Measurements from ENCODE around the gene LIPC. TPM values are rescaled to one million over a fixed set of nuclear protein-coding genes. Genes with fewer than 3 reads are reported as not detected.

LIPC gene
- total and polyA plus RNA-seq, 2 donors: 0.41 to 1.2 TPM

DNA sequence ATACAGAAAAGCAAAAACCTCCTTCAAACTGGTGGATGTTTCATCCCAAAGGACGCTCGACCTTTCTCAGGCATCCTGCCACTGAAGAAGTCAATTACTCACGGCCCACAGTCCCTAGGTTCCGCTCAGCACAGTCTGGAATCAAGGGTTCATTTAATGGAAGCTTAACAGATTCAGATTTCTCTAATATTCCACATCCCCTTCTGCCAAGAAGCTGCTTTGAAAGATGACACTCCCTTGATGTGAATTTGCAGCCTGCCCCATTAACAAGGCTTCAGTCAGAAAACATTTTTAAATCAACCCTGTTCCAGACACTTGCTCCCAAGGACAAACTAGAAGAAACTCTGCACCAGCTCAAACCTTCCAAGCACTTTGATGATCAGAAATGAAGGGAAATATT is 81.2 kb downstream of the LIPC start:
- Histone ChIP-seq H3K36me3 (ENCODE audit: insufficient read depth) (no peaks in the 10 kb centered on the region), H3K4me3 (ENCODE audit: low read depth, low read length) (no peak overlapping the region), H3K27ac (ENCODE audit: low read depth) (no peak overlapping the region), H3K4me1 (ENCODE audit: insufficient read depth) (no peaks in the 10 kb centered on the region)
- WGBS: 85% methylated on average over 4 of the region's 4 CpGs
- DNase-seq (ENCODE audit: extremely low spot score): no peak

DNA sequence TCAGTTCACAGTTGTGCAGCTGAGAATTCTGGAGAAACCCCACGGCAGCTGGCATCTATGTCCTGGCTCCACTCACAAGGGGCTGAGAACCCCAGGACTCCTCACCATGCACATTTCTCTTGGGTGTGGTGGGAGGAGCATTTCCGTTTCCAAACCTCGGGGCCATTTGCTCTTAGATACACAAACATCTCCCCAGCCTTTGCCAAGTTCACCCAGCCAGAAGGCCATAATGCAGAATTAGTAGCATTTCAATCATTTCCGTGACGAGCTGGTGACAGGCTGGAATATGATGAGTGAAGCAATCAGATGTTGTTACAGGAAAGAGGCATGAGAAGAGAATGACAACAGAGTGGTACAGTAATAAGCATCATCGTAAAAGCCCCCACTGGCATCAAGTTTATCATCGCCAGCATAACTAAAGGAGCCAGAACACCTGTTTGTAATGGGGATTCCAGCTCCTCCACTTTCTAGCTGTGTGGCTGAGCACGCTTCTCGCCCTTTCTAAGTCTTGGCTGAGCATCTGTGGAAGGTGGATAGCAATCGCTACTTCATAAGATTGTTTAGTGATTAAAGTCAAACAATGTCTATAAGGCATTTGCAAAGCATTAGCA is 82.0 kb downstream of the LIPC start:
- WGBS: 82% methylated on average over 10 of the region's 10 CpGs
- Histone ChIP-seq H3K4me1 (ENCODE audit: insufficient read depth) (no peaks in the 10 kb centered on the region), H3K4me3 (ENCODE audit: low read depth, low read length) (no peak overlapping the region), H3K36me3 (ENCODE audit: insufficient read depth) (no peaks in the 10 kb centered on the region), H3K27ac (ENCODE audit: low read depth) (no peak overlapping the region)
- no peak for DNase-seq (ENCODE audit: extremely low spot score)

DNA sequence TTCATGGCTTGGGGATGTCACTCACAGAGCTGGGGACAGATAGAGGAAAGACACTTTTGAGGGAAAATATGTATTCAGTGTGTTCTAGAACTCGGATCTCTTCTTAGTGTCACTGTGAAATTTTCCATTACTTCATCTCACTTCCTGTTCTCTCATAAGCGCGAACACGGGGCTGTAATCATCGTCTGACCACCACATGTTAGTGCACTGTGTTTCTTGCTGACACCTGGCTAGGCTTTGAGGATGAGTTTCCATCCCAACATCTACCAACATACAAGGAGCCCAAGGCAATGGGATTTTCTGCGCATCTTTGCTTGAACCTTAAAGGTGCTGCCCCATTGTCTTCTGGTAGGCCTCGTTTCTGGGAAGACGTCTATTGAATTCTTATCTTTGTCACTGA is 84.0 kb downstream of the LIPC start:
- DNase-seq (ENCODE audit: extremely low spot score): no peak
- Histone ChIP-seq H3K4me1 (ENCODE audit: insufficient read depth) (no peaks in the 10 kb centered on the region), H3K36me3 (ENCODE audit: insufficient read depth) (no peaks in the 10 kb centered on the region), H3K4me3 (ENCODE audit: low read depth, low read length) (no peak overlapping the region), H3K27ac (ENCODE audit: low read depth) (no peak overlapping the region)
- WGBS: 82% methylated on average over 8 of the region's 8 CpGs

DNA sequence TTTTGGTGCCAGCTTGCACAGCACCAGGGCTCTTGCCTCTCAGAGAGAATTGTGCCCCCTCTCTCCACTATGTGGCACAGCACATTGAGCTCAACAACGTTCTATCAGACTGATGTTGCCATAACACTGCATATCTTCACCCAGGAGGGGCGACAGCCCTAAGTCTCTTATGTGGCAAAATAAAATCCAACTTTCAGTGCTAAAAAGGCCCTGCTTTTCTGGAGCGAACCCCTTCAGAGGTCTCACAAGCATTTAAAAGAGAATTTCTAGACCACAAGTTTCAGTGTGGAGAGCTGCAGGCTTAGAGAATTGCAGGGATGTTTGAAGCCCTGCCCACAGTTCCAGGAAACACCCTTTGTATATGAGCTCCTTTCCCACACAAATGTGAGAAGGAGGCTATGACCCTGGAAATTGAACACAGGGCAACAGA is 85.5 kb downstream of the LIPC start:
- Histone ChIP-seq H3K36me3 (ENCODE audit: insufficient read depth) (no peaks in the 10 kb centered on the region), H3K4me1 (ENCODE audit: insufficient read depth) (no peaks in the 10 kb centered on the region), H3K4me3 (ENCODE audit: low read depth, low read length) (no peak overlapping the region), H3K27ac (ENCODE audit: low read depth) (no peak overlapping the region)
- DNase-seq (ENCODE audit: extremely low spot score): no peak
- 84% methylated on average over 3 of the region's 3 CpGs for WGBS

DNA sequence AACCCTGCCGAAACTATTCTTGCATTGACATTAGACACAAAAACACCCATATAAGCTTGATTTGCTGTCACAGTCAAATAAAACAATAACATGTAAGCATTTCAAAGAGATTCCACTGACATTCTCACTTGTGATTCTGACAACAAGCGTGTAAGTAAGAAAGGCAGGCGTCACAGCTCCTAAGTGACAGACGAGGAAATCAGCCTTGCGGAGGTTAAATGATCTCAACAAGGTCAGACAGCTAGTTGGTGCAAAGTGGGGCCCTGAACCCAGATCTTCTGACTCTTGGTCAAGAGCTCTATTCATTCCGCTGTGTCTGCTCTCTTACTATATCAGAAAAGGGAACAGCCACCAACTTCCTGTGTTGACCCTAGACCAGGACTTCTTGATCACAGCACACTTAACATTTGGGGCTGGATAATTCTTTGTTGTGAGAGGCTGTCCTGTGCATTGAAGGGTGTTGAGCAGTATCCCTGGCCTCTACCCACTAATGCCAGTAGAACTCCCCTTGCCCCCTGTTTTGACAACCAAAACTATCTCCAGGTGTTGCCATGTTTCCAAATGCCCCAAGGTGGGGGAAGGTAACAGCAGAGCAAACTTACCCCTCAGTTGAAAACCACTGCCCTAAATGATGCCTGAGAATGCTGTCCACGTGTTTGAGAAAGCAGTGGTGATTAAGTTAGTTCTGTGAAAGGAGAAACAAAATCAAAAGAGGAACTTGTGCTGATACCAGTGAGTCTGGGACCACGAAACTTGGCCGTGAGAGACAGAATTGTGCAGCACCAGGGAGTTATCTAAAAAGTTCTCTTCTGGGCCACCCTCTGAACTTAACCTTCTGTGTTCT is 86.1 kb downstream of the LIPC start:
- Histone ChIP-seq H3K27ac (ENCODE audit: low read depth) (no peak overlapping the region), H3K4me3 (ENCODE audit: low read depth, low read length) (no peak overlapping the region), H3K4me1 (ENCODE audit: insufficient read depth) (no peaks in the 10 kb centered on the region), H3K36me3 (ENCODE audit: insufficient read depth) (no peaks in the 10 kb centered on the region)
- WGBS: 90% methylated on average over 9 of the region's 9 CpGs
- DNase-seq (ENCODE audit: extremely low spot score): no peak

DNA sequence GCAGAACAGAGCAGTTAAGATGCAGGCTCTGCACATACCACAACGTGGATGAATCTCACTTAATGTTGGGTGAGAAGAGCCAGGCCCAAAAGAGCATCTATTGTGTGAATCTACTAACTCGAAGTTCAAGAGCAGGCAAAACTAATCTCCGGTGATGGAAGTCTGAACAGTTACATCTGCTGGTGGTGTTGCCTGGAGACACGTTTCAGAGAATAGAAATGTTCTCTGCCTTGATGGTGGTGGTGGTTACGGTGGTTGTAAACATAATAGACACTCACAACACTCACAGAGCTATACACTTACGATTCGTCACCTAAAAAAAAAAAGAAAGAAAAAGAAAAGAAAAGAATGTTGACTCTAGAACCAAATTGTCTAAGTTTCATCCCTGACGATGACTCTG is 86.8 kb downstream of the LIPC start:
- no peaks in the 10 kb centered on the region for H3K4me1 ChIP-seq (ENCODE audit: insufficient read depth)
- H3K4me3 ChIP-seq (ENCODE audit: low read depth, low read length): no peak overlapping the region
- WGBS: 63% methylated on average over 8 of the region's 8 CpGs
- no peak for DNase-seq (ENCODE audit: extremely low spot score)
- H3K36me3 ChIP-seq (ENCODE audit: insufficient read depth): no peaks in the 10 kb centered on the region
- no peak overlapping the region for H3K27ac ChIP-seq (ENCODE audit: low read depth)

DNA sequence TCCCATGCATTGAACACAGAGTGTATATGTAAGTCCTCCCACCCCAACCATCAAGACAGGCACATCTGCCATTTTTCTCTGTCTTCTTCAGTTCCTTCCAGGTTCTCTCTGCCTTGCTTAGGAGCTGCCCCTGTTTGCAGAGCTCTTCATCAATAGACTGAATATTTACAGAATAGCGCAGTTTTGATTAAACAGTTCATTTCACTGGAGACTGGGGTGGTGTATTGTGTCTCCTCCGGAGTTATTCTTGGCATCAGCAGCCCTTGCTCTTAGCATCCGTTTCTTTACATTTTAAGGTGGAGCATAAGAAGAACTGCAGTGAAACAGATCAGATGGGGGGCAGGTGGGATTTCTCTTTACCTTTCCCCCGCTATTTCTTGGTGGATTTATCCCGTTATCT is 87.7 kb downstream of the LIPC start:
- DNase-seq (ENCODE audit: extremely low spot score): no peak

DNA sequence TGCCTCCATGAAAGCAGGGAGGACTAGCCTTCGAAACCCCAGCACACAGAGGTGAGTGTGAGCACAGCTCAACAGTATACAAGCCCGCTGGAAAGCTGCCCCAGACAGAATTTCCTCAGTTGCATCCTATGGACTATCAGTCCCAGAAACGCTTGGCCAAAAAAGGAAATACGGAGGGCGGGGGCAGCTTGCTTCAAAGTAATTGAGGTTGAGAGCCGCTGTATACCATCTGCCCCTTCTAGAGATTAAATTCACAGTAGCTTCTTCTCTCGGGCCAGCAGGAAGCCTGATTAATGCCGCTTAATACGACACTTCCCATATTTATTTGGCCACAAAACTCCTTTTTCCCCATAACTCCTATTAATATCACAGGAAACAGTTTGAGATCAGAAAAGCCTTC is 88.7 kb downstream of the LIPC start:
- no peak overlapping the region for H3K4me3 ChIP-seq (ENCODE audit: low read depth, low read length)
- H3K36me3 ChIP-seq (ENCODE audit: insufficient read depth): no peaks in the 10 kb centered on the region
- no peak overlapping the region for H3K27ac ChIP-seq (ENCODE audit: low read depth)
- DNase-seq (ENCODE audit: extremely low spot score): no peak
- no peaks in the 10 kb centered on the region for H3K4me1 ChIP-seq (ENCODE audit: insufficient read depth)
- WGBS: 65% methylated on average over 9 of the region's 9 CpGs

More for the DNA sequence above, 87.7 kb downstream of the LIPC start:
- Histone ChIP-seq H3K36me3 (ENCODE audit: insufficient read depth) (no peaks in the 10 kb centered on the region), H3K27ac (ENCODE audit: low read depth) (no peak overlapping the region), H3K4me1 (ENCODE audit: insufficient read depth) (no peaks in the 10 kb centered on the region), H3K4me3 (ENCODE audit: low read depth, low read length) (no peak overlapping the region)
- 50% methylated on average over 5 of the region's 5 CpGs for WGBS

DNA sequence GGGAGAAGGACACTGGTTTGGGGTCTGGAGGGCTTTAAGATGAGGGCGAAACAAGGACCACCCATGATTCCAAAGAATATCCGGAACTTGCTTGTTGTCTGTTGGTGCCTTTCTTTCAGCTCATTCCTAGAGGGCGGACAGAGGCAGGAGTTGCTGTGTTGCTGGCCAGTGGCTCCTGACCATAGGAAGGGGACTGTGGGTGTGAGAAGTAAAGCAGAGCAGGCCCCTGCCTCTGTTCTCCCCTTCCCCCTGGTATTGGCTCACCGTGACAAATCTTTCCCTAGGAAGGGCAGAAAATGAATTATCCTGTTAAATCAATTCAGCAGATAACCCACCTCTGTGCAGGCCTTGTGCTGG is 89.1 kb downstream of the LIPC start:
- Histone ChIP-seq H3K4me1 (ENCODE audit: insufficient read depth) (no peaks in the 10 kb centered on the region), H3K36me3 (ENCODE audit: insufficient read depth) (no peaks in the 10 kb centered on the region), H3K27ac (ENCODE audit: low read depth) (no peak overlapping the region), H3K4me3 (ENCODE audit: low read depth, low read length) (no peak overlapping the region)
- DNase-seq (ENCODE audit: extremely low spot score): no peak
- WGBS: 75% methylated on average over 4 of the region's 4 CpGs

DNA sequence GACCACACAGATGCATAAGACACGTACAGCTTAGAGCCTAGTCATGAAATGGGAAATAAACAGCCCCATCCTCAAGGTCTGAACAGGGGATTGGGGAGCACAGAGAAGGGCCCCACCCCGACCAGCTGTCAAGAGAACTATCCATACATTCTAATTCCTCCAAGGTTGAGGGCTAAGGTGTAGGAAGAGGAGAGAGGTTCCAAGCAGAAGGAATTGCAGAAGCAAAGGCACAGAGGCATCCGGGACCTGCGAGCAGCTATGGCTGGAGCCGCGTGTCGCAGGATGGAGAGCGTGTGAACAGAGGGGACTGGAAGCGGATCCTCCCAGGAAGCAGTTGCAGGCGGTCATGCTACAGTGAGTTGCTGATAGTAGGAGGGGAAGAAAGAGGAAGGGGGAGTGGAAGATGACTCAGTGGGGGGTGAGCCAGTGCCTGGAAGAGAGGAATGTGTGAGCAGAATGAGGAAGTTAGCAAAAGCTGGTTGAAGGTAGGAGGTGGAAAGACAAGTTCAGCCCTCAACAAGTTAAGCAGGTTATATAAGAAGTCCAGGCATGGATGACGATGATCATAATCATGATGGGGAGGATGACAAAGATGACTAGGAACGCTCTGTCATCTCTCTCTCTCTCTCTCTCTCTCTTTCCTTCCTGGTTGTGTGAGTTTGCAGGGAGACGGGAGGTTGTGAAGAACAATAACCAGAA is 89.7 kb downstream of the LIPC start:
- H3K27ac ChIP-seq (ENCODE audit: low read depth): no peak overlapping the region
- H3K4me3 ChIP-seq (ENCODE audit: low read depth, low read length): no peak overlapping the region
- peak; percentile 76 for DNase-seq (ENCODE audit: extremely low spot score)
- WGBS: 59% methylated on average over 13 of the region's 13 CpGs
- no peaks in the 10 kb centered on the region for H3K4me1 ChIP-seq (ENCODE audit: insufficient read depth)
- no peaks in the 10 kb centered on the region for H3K36me3 ChIP-seq (ENCODE audit: insufficient read depth)

DNA sequence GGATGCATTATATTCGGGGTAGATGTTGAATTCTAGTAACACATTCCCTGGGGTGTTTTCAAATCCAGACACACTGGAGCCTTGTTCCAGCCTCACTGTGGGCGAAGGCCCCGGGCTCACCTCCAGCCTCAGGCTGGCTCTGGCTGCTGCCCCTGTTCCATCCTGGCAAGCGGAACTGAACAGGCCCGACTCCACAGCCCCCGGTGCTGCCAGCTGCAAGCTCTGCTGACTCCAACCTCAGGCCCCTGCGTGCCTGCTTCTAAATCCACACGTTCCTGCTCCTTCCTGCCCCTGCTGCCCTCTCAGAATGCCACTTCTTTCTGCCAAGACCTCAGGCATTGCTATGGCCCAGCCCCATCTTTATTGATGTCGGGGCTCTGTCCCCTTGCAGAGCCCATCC is 90.6 kb downstream of the LIPC start:
- Histone ChIP-seq H3K36me3 (ENCODE audit: insufficient read depth) (no peaks in the 10 kb centered on the region), H3K27ac (ENCODE audit: low read depth) (no peak overlapping the region)

DNA sequence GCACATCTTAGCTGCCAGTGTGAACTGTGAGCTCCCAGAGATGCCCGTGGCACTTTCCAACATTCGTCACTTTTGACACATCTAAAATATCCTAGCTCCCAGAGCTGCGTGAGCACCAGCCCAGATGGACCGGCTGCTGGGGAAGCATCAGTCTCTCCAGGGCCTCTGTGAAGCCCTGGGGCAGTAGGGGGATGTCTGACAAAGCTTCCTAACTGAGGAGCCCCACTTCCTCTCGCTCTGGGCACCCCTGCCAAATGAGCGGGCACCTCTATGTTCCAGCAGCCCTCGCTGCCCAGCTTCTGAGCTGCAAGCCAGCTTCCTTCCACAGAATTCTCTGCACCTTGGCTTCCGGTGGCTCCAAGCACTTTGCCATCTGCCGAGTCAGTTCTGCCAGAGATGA is 91.1 kb downstream of the LIPC start:
- no peak overlapping the region for H3K4me3 ChIP-seq (ENCODE audit: low read depth, low read length)
- no peak overlapping the region for H3K27ac ChIP-seq (ENCODE audit: low read depth)
- DNase-seq (ENCODE audit: extremely low spot score): no peak
- H3K4me1 ChIP-seq (ENCODE audit: insufficient read depth): no peaks in the 10 kb centered on the region
- H3K36me3 ChIP-seq (ENCODE audit: insufficient read depth): no peaks in the 10 kb centered on the region
- 85% methylated on average over 9 of the region's 9 CpGs for WGBS

More for the DNA sequence above, 90.6 kb downstream of the LIPC start:
- H3K4me3 ChIP-seq (ENCODE audit: low read depth, low read length): no peak overlapping the region
- WGBS: 79% methylated on average over 9 of the region's 9 CpGs
- no peak for DNase-seq (ENCODE audit: extremely low spot score)
- H3K4me1 ChIP-seq (ENCODE audit: insufficient read depth): no peaks in the 10 kb centered on the region

DNA sequence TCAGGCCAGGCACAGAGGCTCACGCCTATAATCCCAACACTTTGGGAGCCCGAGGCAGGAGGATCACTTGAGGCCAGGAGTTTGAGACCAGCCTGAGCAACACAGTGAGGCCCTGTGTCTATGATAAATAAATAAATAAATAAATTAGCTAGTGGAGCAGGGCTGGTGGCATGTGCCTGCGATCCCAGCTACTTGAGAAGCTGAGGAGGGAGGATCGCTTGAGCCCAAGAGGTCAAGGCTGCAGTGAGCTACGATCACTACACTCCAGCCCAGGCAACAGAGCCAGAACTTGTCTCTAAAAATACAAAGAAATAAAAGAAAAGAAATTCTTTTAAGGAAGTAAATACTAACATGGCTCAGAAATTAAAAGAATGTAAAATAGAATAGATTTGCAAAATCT is 91.8 kb downstream of the LIPC start:
- no peak overlapping the region for H3K4me3 ChIP-seq (ENCODE audit: low read depth, low read length)
- no peak overlapping the region for H3K27ac ChIP-seq (ENCODE audit: low read depth)
- H3K4me1 ChIP-seq (ENCODE audit: insufficient read depth): no peaks in the 10 kb centered on the region
- 96% methylated on average over 5 of the region's 5 CpGs for WGBS
- no peak for DNase-seq (ENCODE audit: extremely low spot score)
- no peaks in the 10 kb centered on the region for H3K36me3 ChIP-seq (ENCODE audit: insufficient read depth)

DNA sequence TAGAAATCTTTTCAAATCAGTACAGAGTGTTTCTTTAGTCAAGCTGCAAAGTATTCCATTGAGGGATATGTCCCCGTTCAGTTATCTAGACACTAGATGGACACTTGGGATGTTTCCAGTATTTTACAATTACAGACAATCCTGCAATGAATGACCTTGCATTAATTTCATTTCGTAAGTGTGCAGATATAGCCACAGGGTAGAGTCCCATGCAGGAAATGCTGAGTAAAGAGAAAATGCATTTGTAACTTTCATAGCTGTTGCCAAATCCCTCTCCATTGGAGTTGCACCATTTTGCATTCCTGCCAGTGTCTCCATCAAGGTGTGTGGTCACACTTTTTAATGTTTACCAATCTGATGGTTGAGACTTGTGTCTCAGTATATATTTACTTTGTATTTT is 92.5 kb downstream of the LIPC start:
- Histone ChIP-seq H3K4me1 (ENCODE audit: insufficient read depth) (no peaks in the 10 kb centered on the region), H3K4me3 (ENCODE audit: low read depth, low read length) (no peak overlapping the region), H3K27ac (ENCODE audit: low read depth) (no peak overlapping the region), H3K36me3 (ENCODE audit: insufficient read depth) (no peaks in the 10 kb centered on the region)
- no peak for DNase-seq (ENCODE audit: extremely low spot score)
- 86% methylated on average over 2 of the region's 2 CpGs for WGBS

All from urinary bladder (tissue), 4 donors.